ENCODE data around the gene FOXI1.

FOXI1 gene

DNA sequence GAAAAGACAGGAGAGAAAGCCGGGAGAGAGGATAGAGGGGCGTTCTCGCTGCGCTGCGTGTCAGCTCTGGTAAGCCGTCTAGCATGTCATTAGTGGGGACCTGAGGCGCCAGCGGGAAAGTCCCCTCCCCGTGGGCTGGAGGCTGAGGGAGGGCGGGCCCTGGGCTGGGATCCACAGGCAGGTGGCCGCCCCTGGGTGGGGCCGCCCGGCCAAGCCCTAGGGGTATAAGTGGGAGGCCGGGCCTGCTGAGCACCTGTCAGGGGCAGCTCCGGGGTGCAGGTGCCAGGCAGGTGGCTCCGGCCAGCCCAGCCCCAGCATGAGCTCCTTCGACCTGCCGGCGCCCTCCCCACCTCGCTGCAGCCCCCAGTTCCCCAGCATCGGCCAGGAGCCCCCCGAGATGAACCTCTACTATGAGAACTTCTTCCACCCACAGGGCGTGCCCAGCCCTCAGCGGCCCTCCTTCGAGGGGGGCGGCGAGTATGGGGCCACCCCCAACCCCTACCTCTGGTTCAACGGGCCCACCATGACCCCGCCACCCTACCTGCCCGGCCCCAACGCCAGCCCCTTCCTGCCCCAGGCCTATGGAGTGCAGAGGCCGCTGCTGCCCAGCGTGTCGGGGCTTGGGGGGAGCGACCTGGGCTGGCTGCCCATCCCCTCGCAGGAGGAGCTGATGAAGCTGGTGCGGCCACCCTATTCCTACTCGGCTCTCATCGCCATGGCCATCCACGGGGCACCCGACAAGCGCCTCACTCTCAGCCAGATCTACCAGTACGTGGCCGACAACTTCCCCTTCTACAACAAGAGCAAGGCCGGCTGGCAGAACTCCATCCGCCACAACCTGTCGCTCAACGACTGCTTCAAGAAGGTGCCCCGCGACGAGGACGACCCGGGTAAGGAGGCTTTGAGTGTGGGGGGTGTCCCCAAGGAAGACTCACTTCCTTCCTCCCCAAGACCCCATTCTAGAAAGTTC, at the start of gene FOXI1:
FOXI1 (plus strand) TSS at position 256 of the 970 bp plus-strand sequence; CDS start at position 317, 61 bp downstream.
- no peak for DNase-seq (ENCODE audit: low spot score)
- no peak within 1 kb of the TSS for H3K27ac ChIP-seq
- CTCF ChIA-PET, result interaction anchor here (2.5 kb wide), 1 partner anchor 78 kb away, joined by 12 read pairs; no protein-coding TSS in a partner anchor
- TF ChIP-seq, protein P1, sequence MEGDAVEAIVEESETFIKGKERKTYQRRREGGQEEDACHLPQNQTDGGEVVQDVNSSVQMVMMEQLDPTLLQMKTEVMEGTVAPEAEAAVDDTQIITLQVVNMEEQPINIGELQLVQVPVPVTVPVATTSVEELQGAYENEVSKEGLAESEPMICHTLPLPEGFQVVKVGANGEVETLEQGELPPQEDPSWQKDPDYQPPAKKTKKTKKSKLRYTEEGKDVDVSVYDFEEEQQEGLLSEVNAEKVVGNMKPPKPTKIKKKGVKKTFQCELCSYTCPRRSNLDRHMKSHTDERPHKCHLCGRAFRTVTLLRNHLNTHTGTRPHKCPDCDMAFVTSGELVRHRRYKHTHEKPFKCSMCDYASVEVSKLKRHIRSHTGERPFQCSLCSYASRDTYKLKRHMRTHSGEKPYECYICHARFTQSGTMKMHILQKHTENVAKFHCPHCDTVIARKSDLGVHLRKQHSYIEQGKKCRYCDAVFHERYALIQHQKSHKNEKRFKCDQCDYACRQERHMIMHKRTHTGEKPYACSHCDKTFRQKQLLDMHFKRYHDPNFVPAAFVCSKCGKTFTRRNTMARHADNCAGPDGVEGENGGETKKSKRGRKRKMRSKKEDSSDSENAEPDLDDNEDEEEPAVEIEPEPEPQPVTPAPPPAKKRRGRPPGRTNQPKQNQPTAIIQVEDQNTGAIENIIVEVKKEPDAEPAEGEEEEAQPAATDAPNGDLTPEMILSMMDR (conservative IDR thresholded peaks at IDR 0.05; ENCODE audit: low read depth), result no peak
- POLR2A ChIA-PET (ENCODE audit: low non-redundant PET), result interaction anchor here (0.7 kb wide), 1 partner anchor 95 kb away, joined by 3 read pairs; no protein-coding TSS in a partner anchor

DNA sequence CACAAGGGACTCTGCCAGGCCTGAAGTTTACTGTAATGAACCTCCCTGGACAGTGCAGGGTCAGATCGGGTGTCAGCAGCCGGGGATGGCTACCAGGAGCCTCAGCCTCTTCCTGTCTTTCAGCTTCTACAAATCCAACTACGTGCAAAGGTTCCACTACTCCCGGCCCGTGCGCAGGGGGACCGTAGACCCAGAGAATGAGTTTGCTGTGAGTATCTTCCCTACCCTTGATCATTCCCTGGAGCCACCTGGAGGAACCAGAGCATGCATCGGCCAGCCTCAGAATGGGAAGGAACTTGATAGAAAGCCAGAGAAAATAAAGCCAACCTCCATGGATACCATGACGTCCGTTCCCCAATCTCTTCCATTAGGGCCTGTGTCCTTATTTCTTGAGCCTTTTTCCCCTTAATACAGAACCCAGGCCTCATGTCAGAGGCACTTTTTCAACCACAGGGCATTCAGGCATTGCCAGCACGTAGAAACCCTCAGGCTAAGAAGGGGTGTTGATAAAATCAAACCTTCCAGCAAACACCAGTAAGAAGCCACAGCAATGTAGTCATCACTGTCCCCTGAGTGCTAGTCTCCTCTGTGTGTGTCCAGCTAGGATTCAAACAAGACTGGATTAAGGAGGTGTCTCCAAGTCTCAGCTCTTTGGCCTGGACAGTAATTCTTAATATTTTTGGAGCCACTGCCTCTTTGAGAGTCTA, 49.0 kb upstream of the FOXI1 start:
- POLR2A ChIA-PET (ENCODE audit: low non-redundant PET), result no interaction called here
- DNase-seq (ENCODE audit: low spot score), result no peak
- H3K27ac ChIP-seq, result no peak overlapping the region
- TF ChIP-seq, protein P1 (conservative IDR thresholded peaks at IDR 0.05; ENCODE audit: low read depth), result no peak
- CTCF ChIA-PET, result interaction anchor here (0.6 to 0.9 kb wide), 2 partner anchors 15 to 138 kb away, joined by 3 to 5 read pairs; no protein-coding TSS in a partner anchor

DNA sequence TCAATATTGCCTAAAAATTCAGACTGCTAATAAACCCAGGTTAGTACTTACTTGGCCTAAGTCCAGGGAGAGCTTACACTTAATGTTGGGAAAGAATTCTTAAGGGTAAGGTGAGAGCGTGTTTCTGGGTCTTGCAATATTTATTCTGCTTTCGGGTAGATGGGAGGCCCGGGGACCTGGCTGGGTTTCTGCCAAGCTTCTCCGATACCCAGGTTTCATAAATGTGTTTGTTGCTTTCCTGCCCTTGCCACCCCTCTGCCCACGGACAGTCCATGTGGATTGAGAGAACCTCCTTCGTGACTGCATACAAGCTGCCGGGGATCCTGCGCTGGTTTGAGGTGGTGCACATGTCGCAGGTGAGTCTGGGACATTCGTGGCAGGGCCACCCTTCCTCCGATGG, 48.4 kb upstream of the FOXI1 start:
- H3K27ac ChIP-seq, result no peak overlapping the region
- CTCF ChIA-PET, result interaction anchor here (0.9 to 1.1 kb wide), 2 partner anchors 14 to 77 kb away, joined by 3 to 5 read pairs; partner anchors contain the start of gene INSYN2B
- POLR2A ChIA-PET (ENCODE audit: low non-redundant PET), result no interaction called here
- DNase-seq (ENCODE audit: low spot score), result no peak
- TF ChIP-seq, protein P1 (conservative IDR thresholded peaks at IDR 0.05; ENCODE audit: low read depth), result no peak

DNA sequence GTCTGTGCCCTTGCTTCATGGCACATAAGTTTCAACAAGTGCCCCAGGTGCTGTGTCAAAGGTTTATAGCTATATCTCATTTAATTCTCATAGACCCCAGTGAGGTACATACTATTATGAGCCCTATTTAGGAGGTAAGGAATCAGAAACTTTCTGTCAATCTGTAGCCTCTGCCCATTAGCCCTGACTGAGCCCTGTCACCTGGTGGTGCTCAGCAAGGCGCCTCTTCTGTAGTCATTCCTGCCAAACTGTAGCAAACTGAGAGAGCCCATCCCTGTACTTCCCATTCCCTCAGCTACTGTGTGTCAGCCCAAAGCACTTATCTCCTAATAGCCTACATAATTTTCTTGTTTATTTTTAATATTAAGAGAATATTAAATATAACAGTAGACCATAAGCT, 46.5 kb upstream of the FOXI1 start:
- no peak overlapping the region for H3K27ac ChIP-seq
- POLR2A ChIA-PET (ENCODE audit: low non-redundant PET), result no interaction called here
- no peak for DNase-seq (ENCODE audit: low spot score)
- CTCF ChIA-PET, result interaction anchor here (1.5 kb wide), 1 partner anchor 12 kb away, joined by 6 read pairs; no protein-coding TSS in a partner anchor
- TF ChIP-seq, protein P1 (conservative IDR thresholded peaks at IDR 0.05; ENCODE audit: low read depth), result no peak

DNA sequence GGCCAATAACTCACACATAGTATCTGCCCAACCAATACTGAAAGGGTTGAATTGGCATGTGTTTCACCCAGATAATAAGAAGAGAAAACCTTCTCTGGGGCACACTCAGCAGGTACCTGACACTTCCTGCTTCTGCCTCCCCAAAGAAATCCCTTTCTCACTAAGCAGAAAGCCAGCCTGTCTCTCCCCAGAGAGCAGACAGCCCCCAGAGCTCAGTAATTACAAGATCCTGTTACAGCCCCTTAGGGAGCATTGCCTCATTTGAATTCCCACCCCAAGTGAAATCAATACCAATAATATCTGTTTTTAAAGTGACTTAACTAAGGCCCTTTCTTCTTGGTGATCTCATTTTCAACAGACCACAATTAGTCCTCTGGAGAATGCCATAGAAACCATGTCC, 38.5 kb upstream of the FOXI1 start:
- ChIA-PET CTCF (no interaction called here), POLR2A (ENCODE audit: low non-redundant PET) (no interaction called here)
- no peak for DNase-seq (ENCODE audit: low spot score)
- no peak overlapping the region for H3K27ac ChIP-seq
- TF ChIP-seq, protein P1 (conservative IDR thresholded peaks at IDR 0.05; ENCODE audit: low read depth), result no peak

DNA sequence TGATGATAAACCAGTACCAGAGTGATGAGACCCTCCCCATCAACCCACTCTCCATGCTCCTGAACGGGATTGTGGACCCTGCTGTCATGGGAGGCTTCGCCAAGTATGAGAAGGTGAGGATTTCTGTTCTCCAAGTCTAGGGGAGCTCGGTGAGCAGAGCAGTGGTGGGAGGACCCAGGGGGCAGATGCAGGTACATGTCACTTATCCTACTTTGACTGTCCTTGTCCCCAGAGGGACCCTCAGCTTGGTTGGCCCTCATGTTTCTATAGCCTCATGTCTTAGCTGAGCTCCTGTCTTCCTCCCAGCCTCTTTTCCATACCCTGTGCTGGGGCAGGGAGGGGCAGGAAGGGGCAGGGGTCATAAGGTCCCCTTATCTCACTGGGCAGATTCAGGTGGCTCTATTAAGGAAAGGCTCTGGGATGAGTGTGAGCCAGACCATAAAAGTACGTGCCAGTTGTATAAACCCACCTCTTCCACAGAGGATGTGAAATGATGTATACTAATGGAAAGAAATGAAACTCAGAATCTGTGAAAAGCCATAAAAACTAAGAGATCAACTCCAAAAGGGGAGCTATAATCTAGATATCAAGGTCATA, 38.0 kb upstream of the FOXI1 start:
- ChIA-PET POLR2A (ENCODE audit: low non-redundant PET) (no interaction called here), CTCF (no interaction called here)
- no peak overlapping the region for H3K27ac ChIP-seq
- TF ChIP-seq, protein P1 (conservative IDR thresholded peaks at IDR 0.05; ENCODE audit: low read depth), result no peak
- no peak for DNase-seq (ENCODE audit: low spot score)

Data from RWPE1 (cell line).